WI38 (cell line): ENCODE data around the gene BLVRA.
"Not testable (repeated sequence)": the region's sequence is repeated elsewhere in the genome, so short reads cannot be mapped to it uniquely, and the experiment has no call there.

Experiments
- H3K4me3 ChIP-seq: 2 replicates; pipeline ENCODE4 v1.5.1; 2011; ENCODE audit warnings: low read depth, mild to moderate bottlenecking, control low read depth, low read length
- CTCF ChIP-seq: IDR thresholded peaks from 2 replicates; pipeline ENCODE4 v1.5.1; 2012; ENCODE audit warnings: low read depth, mild to moderate bottlenecking, control low read depth, low read length

Gene BLVRA

GRCh38 chr7:43767311-43767710 is 8.8 kb downstream of the BLVRA start:
- TF ChIP-seq CTCF = no peak
- H3K4me3 ChIP-seq = no peak overlapping the region

- TF ChIP-seq CTCF = no peak
- no peak overlapping the region for H3K4me3 ChIP-seq
Observed at GRCh38 chr7:43768201-43768886, 9.9 kb downstream of the BLVRA start.

GRCh38 chr7:43768887-43769272 is 10.4 kb downstream of the BLVRA start:
- no peak overlapping the region for H3K4me3 ChIP-seq
- no peak for TF ChIP-seq CTCF

GRCh38 chr7:43769281-43769680 is 10.8 kb downstream of the BLVRA start:
- no peak for TF ChIP-seq CTCF
- no peak overlapping the region for H3K4me3 ChIP-seq

GRCh38 chr7:43769791-43770465 is 11.4 kb downstream of the BLVRA start:
- no peak for TF ChIP-seq CTCF
- H3K4me3 ChIP-seq = no peak overlapping the region

GRCh38 chr7:43771128-43771527 is 12.6 kb downstream of the BLVRA start:
- no peak for TF ChIP-seq CTCF
- no peak overlapping the region for H3K4me3 ChIP-seq

- TF ChIP-seq CTCF = no peak
- no peak overlapping the region for H3K4me3 ChIP-seq
Observed at GRCh38 chr7:43771573-43771972, 13.1 kb downstream of the BLVRA start.

- H3K4me3 ChIP-seq = not testable (repeated sequence)
Observed at GRCh38 chr7:43773268-43773667, 14.8 kb downstream of the BLVRA start.

- not testable (repeated sequence) for H3K4me3 ChIP-seq
Observed at GRCh38 chr7:43775255-43775654, 16.8 kb downstream of the BLVRA start.

- H3K4me3 ChIP-seq = not testable (repeated sequence)
Observed at GRCh38 chr7:43778293-43779044, 20.0 kb downstream of the BLVRA start.
